KOPT-K1 (cell line): ENCODE measurements around the gene INPPL1.
A peak's percentile ranks its signal among the peaks of the same experiment; 100 is the strongest.

Experiments
- H3K27ac ChIP-seq: fragments of 200-600 bp; sonication (generic); 2 replicates; pipeline ENCODE4 v1.5.1; 2016; ENCODE audit warnings: antibody characterized with exemption, mild to moderate bottlenecking, low read depth, low read length; ENCODE audit not compliant: poor library complexity, severe bottlenecking
- H3K36me3 ChIP-seq: fragments of 200-600 bp; sonication (generic); 2 replicates; pipeline ENCODE4 v1.5.1; 2017; ENCODE audit warnings: antibody characterized with exemption, mild to moderate bottlenecking, low read length, moderate library complexity; ENCODE audit not compliant: insufficient read depth
- H3K9me3 ChIP-seq: fragments of 200-600 bp; sonication (generic); 2 replicates; pipeline ENCODE4 v1.5.1; 2017; ENCODE audit warnings: antibody characterized with exemption, low read length, mild to moderate bottlenecking; ENCODE audit not compliant: insufficient read depth, poor library complexity, severe bottlenecking

The INPPL1 gene

GRCh38 chr11:72225411-72225951 is 914 bp downstream of the INPPL1 start:
- H3K27ac ChIP-seq: peak overlapping the region; percentile 76
- no peaks in the 10 kb centered on the region for H3K9me3 ChIP-seq
- H3K36me3 ChIP-seq: peaks cover 40% of the 10 kb centered on the region

DNA sequence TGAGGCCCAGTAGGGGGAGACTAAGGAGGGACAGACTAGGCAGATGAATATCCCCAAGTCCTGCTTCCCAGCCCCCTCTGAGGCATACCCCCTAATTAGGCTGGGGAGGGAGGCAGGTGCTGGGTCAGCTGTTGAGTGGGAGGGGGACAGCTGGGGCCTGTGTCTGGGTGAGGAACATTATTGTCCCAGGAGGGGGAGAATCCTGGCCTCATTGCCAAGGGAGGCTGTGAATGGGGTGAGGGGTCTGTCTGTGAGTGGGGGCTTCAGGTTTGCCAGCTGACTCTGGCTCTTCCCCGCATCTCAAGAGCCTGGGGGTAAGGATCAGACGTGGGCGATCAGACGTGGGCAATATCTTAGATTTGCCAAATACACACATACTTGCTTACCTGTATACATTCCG is 2.1 kb downstream of the INPPL1 start:
- Histone ChIP-seq H3K36me3 (peaks cover 52% of the 10 kb centered on the region), H3K9me3 (no peaks in the 10 kb centered on the region), H3K27ac (no peak overlapping the region)

DNA sequence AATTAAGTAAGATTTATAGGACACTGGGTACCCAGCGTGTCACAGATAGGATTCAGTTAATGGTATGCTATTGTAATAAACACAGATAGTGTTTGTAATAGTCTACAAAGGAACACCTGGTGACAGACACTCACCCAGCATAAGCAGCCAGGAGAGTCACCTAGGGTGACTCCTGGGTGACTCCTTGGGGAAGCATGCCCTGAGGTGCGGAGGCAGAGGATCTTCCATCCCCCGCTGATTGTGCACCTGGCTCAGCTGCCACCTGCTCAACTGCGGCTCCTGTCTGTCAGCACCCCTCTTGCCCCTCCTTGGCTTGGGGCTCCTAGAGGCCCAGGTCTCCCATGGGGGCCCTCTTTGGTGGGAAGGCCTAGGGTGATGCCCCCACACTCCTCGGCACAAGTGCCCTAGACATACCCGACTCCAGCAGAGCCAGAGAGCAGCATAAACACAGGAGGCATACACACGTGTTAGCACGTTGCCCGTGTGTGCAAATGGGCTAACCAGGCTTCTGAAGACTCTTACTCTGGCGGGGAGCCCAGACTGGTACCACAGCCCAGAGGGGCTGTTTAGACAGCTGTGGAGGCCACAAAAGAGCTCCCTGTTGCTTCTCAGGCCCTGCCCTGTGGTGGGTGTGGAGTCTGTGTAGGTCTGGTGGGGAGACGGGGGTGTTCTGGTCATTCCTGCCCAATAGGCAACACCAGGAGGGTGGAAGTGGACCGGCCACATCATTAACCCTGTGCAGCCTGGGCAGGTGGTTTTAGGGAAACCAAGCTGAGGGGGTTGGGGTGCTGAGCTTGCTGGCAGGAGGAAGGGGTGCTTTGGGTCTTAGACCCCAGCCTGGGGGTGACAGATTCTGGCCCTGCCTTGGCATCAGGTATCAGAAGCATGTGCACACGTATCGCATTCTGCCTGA is 3.0 kb downstream of the INPPL1 start:
- H3K9me3 ChIP-seq: no peaks in the 10 kb centered on the region
- no peak overlapping the region for H3K27ac ChIP-seq
- peaks cover 61% of the 10 kb centered on the region for H3K36me3 ChIP-seq

- no peak overlapping the region for H3K27ac ChIP-seq
- H3K36me3 ChIP-seq: peaks cover 69% of the 10 kb centered on the region
- no peaks in the 10 kb centered on the region for H3K9me3 ChIP-seq
These were observed 3.8 kb downstream of the INPPL1 start for GRCh38 chr11:72228229-72228843.

DNA sequence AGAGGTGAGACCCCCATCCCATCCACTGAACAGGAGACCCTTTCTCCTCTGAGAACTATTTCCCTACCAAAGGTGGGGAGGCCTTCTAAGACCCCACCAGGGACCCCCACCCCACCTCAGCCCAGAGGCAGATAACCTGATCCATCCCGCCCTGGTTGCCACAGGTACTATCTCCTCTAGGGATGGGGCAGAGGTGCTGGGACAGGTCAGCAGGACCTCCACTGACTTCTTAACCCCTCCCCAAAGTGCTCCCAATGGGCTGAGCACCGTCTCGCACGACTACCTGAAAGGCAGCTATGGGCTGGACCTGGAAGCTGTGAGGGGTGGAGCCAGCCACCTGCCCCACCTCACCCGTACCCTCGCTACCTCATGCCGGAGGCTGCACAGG is 4.3 kb downstream of the INPPL1 start:
- peaks cover 74% of the 10 kb centered on the region for H3K36me3 ChIP-seq
- H3K9me3 ChIP-seq: no peaks in the 10 kb centered on the region
- H3K27ac ChIP-seq: no peak overlapping the region

DNA sequence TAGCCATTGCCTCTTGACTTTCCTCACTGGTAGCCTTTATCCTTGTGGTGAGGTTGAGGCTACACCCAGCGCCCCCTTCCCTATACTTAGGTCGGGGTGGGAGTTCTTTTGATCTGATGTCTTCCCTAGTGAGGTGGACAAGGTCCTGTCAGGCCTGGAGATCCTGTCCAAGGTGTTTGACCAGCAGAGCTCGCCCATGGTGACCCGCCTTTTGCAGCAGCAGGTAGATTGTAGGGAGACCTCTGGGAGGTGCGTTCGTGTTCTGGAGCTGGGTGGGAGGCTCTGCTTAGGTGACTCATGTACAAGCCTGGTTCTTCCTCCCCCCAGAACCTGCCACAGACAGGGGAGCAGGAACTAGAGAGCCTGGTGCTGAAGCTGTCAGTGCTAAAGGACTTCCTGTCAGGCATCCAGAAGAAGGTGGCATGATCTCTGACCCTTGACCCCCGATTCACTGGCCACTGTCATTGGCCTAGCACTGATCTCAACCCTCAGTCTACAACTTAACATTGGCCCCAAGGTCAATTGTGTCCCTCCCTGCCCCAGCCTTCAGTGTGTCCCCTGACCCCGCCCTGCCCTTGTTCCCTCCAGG is 4.9 kb downstream of the INPPL1 start:
- Histone ChIP-seq H3K27ac (no peak overlapping the region), H3K36me3 (peaks cover 80% of the 10 kb centered on the region), H3K9me3 (no peaks in the 10 kb centered on the region)

DNA sequence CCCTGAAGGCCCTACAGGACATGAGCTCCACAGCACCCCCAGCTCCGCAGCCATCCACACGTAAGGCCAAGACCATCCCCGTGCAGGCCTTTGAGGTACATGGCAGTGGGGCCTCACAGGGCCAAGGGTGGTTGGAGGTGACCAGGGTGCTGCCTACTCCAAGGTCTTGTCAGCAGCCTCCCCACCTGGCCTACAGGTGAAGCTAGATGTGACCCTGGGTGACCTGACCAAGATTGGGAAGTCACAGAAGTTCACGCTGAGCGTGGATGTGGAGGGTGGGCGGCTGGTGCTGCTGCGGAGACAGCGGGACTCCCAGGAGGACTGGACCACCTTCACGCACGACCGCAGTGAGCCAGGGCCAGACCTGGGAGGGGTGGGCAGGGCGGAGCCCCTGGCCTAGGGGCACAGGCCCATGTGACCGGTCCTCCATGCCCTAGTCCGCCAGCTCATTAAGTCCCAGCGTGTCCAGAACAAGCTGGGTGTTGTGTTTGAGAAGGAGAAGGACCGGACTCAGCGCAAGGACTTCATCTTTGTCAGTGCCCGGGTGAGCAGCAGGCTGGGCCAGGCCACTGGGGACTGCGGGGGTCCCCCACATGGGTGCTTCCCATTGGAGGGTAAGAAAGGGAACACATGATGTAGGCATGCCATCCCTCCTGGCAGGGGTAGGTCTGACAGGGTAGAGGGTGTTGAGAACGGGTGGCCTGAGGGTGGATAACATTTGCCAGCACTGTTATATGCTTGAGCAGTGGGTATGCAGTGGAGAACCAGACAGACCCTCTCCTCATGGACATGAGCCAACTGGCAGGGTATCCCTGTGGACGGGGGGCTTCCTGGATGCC is 5.6 kb downstream of the INPPL1 start:
- H3K9me3 ChIP-seq: no peaks in the 10 kb centered on the region
- H3K36me3 ChIP-seq: peaks cover 87% of the 10 kb centered on the region
- no peak overlapping the region for H3K27ac ChIP-seq

DNA sequence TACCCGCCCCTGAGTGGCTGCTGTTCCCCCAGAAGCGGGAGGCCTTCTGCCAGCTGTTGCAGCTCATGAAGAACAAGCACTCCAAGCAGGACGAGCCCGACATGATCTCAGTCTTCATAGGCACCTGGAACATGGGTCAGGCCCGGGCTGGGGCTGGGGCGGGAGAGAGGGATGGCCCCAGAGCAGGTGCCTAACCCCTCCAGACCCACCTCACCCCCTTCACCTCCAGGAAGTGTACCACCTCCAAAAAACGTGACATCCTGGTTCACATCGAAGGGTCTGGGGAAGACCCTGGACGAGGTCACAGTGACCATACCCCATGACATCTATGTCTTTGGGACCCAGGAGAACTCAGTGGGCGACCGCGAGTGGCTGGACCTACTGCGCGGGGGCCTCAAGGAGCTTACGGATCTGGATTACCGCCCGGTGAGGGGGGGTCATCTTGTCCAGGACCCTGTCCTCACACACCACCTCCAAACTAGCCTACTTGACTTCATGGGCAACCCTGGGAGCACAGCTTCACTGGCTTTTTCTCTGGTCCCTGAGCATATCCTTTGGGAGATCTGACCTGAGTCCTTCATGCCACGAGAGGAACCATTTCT is 6.3 kb downstream of the INPPL1 start:
- peaks cover 94% of the 10 kb centered on the region for H3K36me3 ChIP-seq

DNA sequence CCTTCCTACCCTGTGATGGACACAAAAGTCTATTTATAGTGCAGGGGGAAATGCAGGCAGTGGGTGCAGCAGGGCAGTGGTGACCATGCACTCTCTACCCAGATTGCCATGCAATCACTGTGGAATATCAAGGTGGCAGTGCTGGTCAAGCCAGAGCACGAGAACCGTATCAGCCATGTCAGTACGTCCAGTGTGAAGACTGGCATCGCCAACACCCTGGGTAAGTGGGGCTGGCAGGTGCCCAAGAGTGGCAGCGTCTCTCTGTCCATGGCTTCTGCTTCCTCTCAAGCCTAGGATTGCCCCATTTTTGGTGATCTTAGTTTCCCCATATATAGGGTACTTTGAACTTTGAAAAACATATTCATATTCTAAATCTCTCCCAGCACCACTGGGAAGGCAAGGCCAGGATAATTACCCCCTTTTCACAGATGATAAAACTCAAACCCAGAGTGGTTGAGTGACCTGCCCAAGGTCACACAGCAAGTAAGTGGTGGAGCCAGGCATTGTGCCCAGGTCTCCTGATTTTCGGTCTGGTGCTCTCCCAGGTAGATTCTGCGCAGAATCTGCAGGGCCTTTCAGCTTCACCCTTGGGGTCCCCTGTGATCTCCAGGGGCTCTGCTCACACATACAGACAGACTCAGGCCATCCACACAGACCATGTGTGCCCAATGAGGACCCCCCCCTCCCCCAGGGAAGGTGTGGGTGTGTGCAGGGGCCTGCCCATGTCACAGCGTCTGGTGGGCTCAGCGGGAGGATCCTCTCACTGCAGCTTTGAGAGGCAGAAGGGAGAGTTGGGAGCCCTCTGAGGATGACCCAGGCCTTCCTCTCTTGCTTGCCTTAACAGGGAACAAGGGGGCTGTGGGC is 7.1 kb downstream of the INPPL1 start:
- no peaks in the 10 kb centered on the region for H3K9me3 ChIP-seq
- no peak overlapping the region for H3K27ac ChIP-seq
- peaks cover 99% of the 10 kb centered on the region for H3K36me3 ChIP-seq

More for the DNA sequence above, 6.3 kb downstream of the INPPL1 start:
- H3K27ac ChIP-seq: no peak overlapping the region
- H3K9me3 ChIP-seq: no peaks in the 10 kb centered on the region

GRCh38 chr11:72232260-72233055 is 7.9 kb downstream of the INPPL1 start:
- H3K9me3 ChIP-seq: no peaks in the 10 kb centered on the region
- H3K27ac ChIP-seq: no peak overlapping the region
- peaks cover 100% of the 10 kb centered on the region for H3K36me3 ChIP-seq

GRCh38 chr11:72233056-72233772 is 8.6 kb downstream of the INPPL1 start:
- Histone ChIP-seq H3K36me3 (peaks cover 100% of the 10 kb centered on the region), H3K27ac (no peak overlapping the region), H3K9me3 (no peaks in the 10 kb centered on the region)

- H3K36me3 ChIP-seq: peaks cover 98% of the 10 kb centered on the region
- H3K27ac ChIP-seq: no peak overlapping the region
These were observed 9.4 kb downstream of the INPPL1 start for GRCh38 chr11:72233773-72234513.

More at GRCh38 chr11:72233773-72234513, 9.4 kb downstream of the INPPL1 start:
- no peaks in the 10 kb centered on the region for H3K9me3 ChIP-seq
